Measurements from ENCODE around the gene COL23A1.

DNA sequence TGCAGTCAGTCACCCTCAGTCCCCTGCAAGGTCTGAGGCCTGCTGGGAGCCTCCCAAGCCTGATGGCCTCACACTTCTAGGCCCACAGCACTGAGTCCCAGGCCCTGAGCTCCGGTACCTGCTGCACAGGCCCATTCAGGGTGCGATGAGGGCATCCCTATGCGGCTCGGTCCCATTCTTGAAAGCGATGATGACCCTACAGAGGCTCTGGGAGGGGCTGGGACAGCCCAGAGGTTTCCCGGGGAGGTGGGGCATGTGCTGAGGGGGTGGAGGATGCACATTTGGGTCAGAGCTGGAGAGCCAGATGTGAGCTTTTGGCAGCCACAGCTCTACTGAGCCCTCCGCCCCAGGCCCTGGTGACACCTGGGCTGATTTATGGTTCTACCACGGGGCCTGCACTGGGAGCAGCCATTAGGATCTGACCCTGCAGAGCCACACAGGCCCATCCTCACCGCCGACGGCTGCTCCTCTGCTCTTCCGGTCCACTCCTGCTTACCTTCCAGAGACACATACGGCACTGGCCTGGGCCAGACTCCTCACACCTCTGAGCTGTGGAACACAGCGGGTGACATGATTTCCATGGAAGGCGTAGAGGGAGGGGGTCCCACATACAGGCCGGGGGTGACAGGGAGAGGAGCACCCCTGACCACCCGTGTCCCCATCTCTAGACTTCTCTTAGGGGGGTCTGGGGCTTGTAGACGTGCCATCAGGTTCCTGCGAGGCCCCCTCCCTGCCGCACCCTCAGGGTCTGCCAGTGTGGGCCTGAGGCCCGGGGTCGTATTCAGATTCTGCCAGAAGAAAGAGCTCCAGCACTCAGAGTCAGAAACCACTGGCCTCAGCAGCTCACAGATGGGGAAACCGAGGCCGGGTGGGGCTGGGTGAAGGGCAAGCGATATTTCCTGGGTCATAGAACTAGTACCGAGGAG, 53.4 kb downstream of the COL23A1 start:
- TF ChIP-seq, protein P1, sequence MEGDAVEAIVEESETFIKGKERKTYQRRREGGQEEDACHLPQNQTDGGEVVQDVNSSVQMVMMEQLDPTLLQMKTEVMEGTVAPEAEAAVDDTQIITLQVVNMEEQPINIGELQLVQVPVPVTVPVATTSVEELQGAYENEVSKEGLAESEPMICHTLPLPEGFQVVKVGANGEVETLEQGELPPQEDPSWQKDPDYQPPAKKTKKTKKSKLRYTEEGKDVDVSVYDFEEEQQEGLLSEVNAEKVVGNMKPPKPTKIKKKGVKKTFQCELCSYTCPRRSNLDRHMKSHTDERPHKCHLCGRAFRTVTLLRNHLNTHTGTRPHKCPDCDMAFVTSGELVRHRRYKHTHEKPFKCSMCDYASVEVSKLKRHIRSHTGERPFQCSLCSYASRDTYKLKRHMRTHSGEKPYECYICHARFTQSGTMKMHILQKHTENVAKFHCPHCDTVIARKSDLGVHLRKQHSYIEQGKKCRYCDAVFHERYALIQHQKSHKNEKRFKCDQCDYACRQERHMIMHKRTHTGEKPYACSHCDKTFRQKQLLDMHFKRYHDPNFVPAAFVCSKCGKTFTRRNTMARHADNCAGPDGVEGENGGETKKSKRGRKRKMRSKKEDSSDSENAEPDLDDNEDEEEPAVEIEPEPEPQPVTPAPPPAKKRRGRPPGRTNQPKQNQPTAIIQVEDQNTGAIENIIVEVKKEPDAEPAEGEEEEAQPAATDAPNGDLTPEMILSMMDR (conservative IDR thresholded peaks at IDR 0.05; ENCODE audit: low read depth, low read length), result no peak
- TF ChIP-seq EZH2 (IDR thresholded peaks at IDR 0.05; ENCODE audit: low read length, unreplicated experiment), result no peak
- TF ChIP-seq EZH2phosphoT487 (IDR thresholded peaks at IDR 0.05; ENCODE audit: borderline replicate concordance, low read length), result no peak

All from PC-3 (cell line).